Ovary (tissue), 3 donors: Measurements from ENCODE around the gene MRPL33.

ENCODE experiments used
- POLR2A ChIP-seq: fragments of 450-650 bp; IDR thresholded peaks from one replicate; pipeline ENCODE4 v1.6.1; 2017; ENCODE audit warnings: antibody characterized with exemption, mild to moderate bottlenecking, moderate library complexity
- TF ChIP-seq, protein P1 (sequence below), 3 donors: fragments of 450-650 bp in 2 of 3; fragments of 200-600 bp in 1 of 3; IDR thresholded peaks; one replicate each; pipeline versions ENCODE4 v1.5.1 to v1.8.0; 2016 to 2022; ENCODE audit warnings: antibody characterized with exemption in 3 of 3, mild to moderate bottlenecking in 1 of 3
- donor health status: DM: no; HTN: no; CAD: no.

- TF ChIP-seq, protein P1, sequence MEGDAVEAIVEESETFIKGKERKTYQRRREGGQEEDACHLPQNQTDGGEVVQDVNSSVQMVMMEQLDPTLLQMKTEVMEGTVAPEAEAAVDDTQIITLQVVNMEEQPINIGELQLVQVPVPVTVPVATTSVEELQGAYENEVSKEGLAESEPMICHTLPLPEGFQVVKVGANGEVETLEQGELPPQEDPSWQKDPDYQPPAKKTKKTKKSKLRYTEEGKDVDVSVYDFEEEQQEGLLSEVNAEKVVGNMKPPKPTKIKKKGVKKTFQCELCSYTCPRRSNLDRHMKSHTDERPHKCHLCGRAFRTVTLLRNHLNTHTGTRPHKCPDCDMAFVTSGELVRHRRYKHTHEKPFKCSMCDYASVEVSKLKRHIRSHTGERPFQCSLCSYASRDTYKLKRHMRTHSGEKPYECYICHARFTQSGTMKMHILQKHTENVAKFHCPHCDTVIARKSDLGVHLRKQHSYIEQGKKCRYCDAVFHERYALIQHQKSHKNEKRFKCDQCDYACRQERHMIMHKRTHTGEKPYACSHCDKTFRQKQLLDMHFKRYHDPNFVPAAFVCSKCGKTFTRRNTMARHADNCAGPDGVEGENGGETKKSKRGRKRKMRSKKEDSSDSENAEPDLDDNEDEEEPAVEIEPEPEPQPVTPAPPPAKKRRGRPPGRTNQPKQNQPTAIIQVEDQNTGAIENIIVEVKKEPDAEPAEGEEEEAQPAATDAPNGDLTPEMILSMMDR (IDR thresholded peaks at IDR 0.05) = no peak
- no peak for TF ChIP-seq POLR2A
Measured at GRCh38 chr2:27806311-27807059, 35.0 kb downstream of the MRPL33 start.
